Endometrial microvascular endothelial cells (primary cell): ENCODE data around the gene HCRT. TPM values are rescaled to one million over a fixed set of nuclear protein-coding genes. Genes with fewer than 3 reads are reported as not detected.

Source experiments
- in situ Hi-C: cut with HindIII; loops from 2 replicates; pipeline ENCODE4 v1.10.0; 2017; ENCODE audit warnings: low sequenced_read_pairs, low pct_unique_long_range_greater_than_20kb; ENCODE audit errors: inconsistent ontology term
- total RNA-seq: library from RNA; depleted of rRNA; stranded (reverse); fragments of >200 nt; gene quantifications from one replicate; pipeline ENCODE4 v1.2.3, GENCODE V29; 2015; ENCODE audit errors: inconsistent ontology term

The HCRT gene
- total RNA-seq, 1 donor from 2014 or later, result not detected

- in situ Hi-C loops, result no loop called here
These were observed 15.6 kb upstream of the HCRT start for GRCh38 chr17:42200706-42201457.

GRCh38 chr17:42199416-42200011 is 14.3 kb upstream of the HCRT start:
- in situ Hi-C loops, result loop anchor here (25.0 kb wide), 1 partner anchor 313 kb away; no protein-coding TSS in a partner anchor

GRCh38 chr17:42198897-42199296 is 13.6 kb upstream of the HCRT start:
- in situ Hi-C loops, result loop anchor here (25.0 kb wide), 1 partner anchor 313 kb away; no protein-coding TSS in a partner anchor

- in situ Hi-C loops, result loop anchor here (25.0 kb wide), 1 partner anchor 315 kb away; no protein-coding TSS in a partner anchor
These were observed 12.4 kb upstream of the HCRT start for GRCh38 chr17:42197564-42198156.

- in situ Hi-C loops, result loop anchor here (25.0 kb wide), 1 partner anchor 318 kb away; no protein-coding TSS in a partner anchor
These were observed 9.0 kb upstream of the HCRT start, which contains the start of gene GHDC for GRCh38 chr17:42193969-42194899. Gene GHDC, minus strand, starts transcription at chr17:42194494. Its CDS starts 913 bp downstream, at chr17:42193581.

- in situ Hi-C loops, result loop anchor here (25.0 kb wide), 1 partner anchor 319 kb away; no protein-coding TSS in a partner anchor
These were observed 8.1 kb upstream of the HCRT start for GRCh38 chr17:42193216-42193968.

- in situ Hi-C loops, result loop anchor here (25.0 kb wide), 1 partner anchor 320 kb away; no protein-coding TSS in a partner anchor
These were observed 7.2 kb upstream of the HCRT start for GRCh38 chr17:42192189-42193126.

GRCh38 chr17:42191275-42191608 is 6.0 kb upstream of the HCRT start:
- in situ Hi-C loops, result loop anchor here (25.0 kb wide), 1 partner anchor 321 kb away; no protein-coding TSS in a partner anchor

- in situ Hi-C loops, result loop anchor here (25.0 kb wide), 1 partner anchor 322 kb away; no protein-coding TSS in a partner anchor
These were observed 5.4 kb upstream of the HCRT start for GRCh38 chr17:42190491-42191274.

GRCh38 chr17:42189651-42189965 is 4.4 kb upstream of the HCRT start:
- in situ Hi-C loops, result loop anchor here (25.0 kb wide), 1 partner anchor 323 kb away; no protein-coding TSS in a partner anchor

- in situ Hi-C loops, result loop anchor here (25.0 kb wide), 1 partner anchor 323 kb away; no protein-coding TSS in a partner anchor
These were observed 3.7 kb upstream of the HCRT start for GRCh38 chr17:42188749-42189650.

GRCh38 chr17:42187833-42188232 is 2.6 kb upstream of the HCRT start:
- in situ Hi-C loops, result loop anchor here (25.0 kb wide), 1 partner anchor 324 kb away; no protein-coding TSS in a partner anchor

GRCh38 chr17:42186191-42186590 is 939 bp upstream of the HCRT start:
- in situ Hi-C loops, result loop anchor here (25.0 kb wide), 1 partner anchor 326 kb away; no protein-coding TSS in a partner anchor

- in situ Hi-C loops, result loop anchor here (25.0 kb wide), 1 partner anchor 327 kb away; no protein-coding TSS in a partner anchor
These were observed 324 bp upstream of the HCRT start for GRCh38 chr17:42185621-42185930.
